Neural cell (in vitro differentiated cells): Measurements from ENCODE around the gene RTN4. TPM values are rescaled to one million over a fixed set of nuclear protein-coding genes. Genes with fewer than 3 reads are reported as not detected.

ENCODE experiments used
- H2AFZ ChIP-seq: fragments of 200-600, 300-800 bp; sonication (generic), shearing (Covaris generic); 2 replicates; pipeline ENCODE4 v1.6.0; 2014; ENCODE audit warnings: low read depth, mild to moderate bottlenecking, antibody characterized with exemption, low read length, moderate library complexity
- H3F3A ChIP-seq: fragments of 200-600 bp; shearing (Covaris generic); 2 replicates; pipeline ENCODE4 v1.6.1; 2016; ENCODE audit warnings: mild to moderate bottlenecking, moderate library complexity, mixed read lengths, antibody characterized with exemption, low read length; ENCODE audit not compliant: insufficient read depth, poor library complexity, severe bottlenecking
- H3K27ac ChIP-seq: fragments of 200-600, 300-800 bp; sonication (generic), shearing (Covaris generic); 2 replicates; pipeline ENCODE4 v1.5.1; 2014; ENCODE audit warnings: mild to moderate bottlenecking, low read length, moderate library complexity
- H3K27me3 ChIP-seq: fragments of 300-800, 200-600 bp; sonication (generic), shearing (Covaris generic); 2 replicates; pipeline ENCODE4 v1.6.0; 2014; ENCODE audit warnings: mild to moderate bottlenecking, low read depth, low read length, moderate library complexity; ENCODE audit not compliant: insufficient read depth
- H3K36me3 ChIP-seq: fragments of 300-800, 200-600 bp; sonication (generic), shearing (Covaris generic); 2 replicates; pipeline ENCODE4 v1.5.1; 2014; ENCODE audit warnings: mild to moderate bottlenecking, antibody characterized with exemption, low read length, moderate library complexity; ENCODE audit not compliant: insufficient read depth
- H3K4me2 ChIP-seq: fragments of 300-800, 200-600 bp; sonication (generic), shearing (Covaris generic); 2 replicates; pipeline ENCODE4 v1.6.0; 2014; ENCODE audit warnings: mild to moderate bottlenecking, low read length
- H3K4me3 ChIP-seq: fragments of 300-800, 200-600 bp; sonication (generic), shearing (Covaris generic); 2 replicates; pipeline ENCODE4 v1.5.1; 2014; ENCODE audit warnings: mild to moderate bottlenecking, low read length, moderate library complexity
- H3K79me2 ChIP-seq: fragments of 200-600 bp; shearing (Covaris generic); replicated peaks from 2 replicates; pipeline ENCODE4 v1.6.0; 2014; ENCODE audit warnings: mild to moderate bottlenecking, low read length, moderate library complexity; ENCODE audit not compliant: insufficient read depth
- H3K9ac ChIP-seq: fragments of 300-800, 200-600 bp; sonication (generic), shearing (Covaris generic); 2 replicates; pipeline ENCODE4 v1.6.1; 2016; ENCODE audit warnings: mild to moderate bottlenecking, low read length, mixed read lengths
- H3K9me2 ChIP-seq: fragments of 200-600 bp; shearing (Covaris generic); 2 replicates; pipeline ENCODE4 v1.6.1; 2016; ENCODE audit warnings: mild to moderate bottlenecking, low read length, mixed read lengths; ENCODE audit not compliant: insufficient read depth
- H3K9me3 ChIP-seq: fragments of 200-600, 300-800 bp; sonication (generic), shearing (Covaris generic); 2 replicates; pipeline ENCODE4 v1.6.1; 2016; ENCODE audit warnings: mild to moderate bottlenecking, mixed run types, low read length, moderate library complexity, mixed read lengths
- H4K20me1 ChIP-seq: fragments of 200-600 bp; shearing (Covaris generic); 2 replicates; pipeline ENCODE4 v1.6.1; 2016; ENCODE audit warnings: mild to moderate bottlenecking, mixed run types; ENCODE audit not compliant: insufficient read depth
- CTCF ChIP-seq: fragments of 450-650 bp; IDR thresholded peaks from 2 replicates; pipeline ENCODE4 v1.5.1; 2014; ENCODE audit warnings: antibody characterized with exemption, mild to moderate bottlenecking, moderate library complexity; ENCODE audit not compliant: poor library complexity, severe bottlenecking
- EP300 ChIP-seq: fragments of 450-650 bp; conservative IDR thresholded peaks from 2 replicates; pipeline ENCODE4 v1.6.1; 2014; ENCODE audit warnings: antibody characterized with exemption, mild to moderate bottlenecking, moderate library complexity; ENCODE audit not compliant: poor library complexity, severe bottlenecking
- EZH2 ChIP-seq: fragments of 200-600, 300-800 bp; shearing (Covaris generic), sonication (generic); IDR thresholded peaks from 2 replicates; pipeline ENCODE4 v1.6.1; 2014; ENCODE audit warnings: antibody characterized with exemption, low read length, borderline replicate concordance, mild to moderate bottlenecking; ENCODE audit not compliant: insufficient read depth, poor library complexity, severe bottlenecking
- MXI1 ChIP-seq: fragments of 450-650 bp; conservative IDR thresholded peaks from 2 replicates; pipeline ENCODE4 v1.6.1; 2014; ENCODE audit warnings: antibody characterized with exemption, mild to moderate bottlenecking; ENCODE audit not compliant: poor library complexity, severe bottlenecking
- POLR2AphosphoS5 ChIP-seq: IDR thresholded peaks from 2 replicates; pipeline ENCODE4 v1.6.1; 2012
- RAD21 ChIP-seq: fragments of 450-650 bp; conservative IDR thresholded peaks from 2 replicates; pipeline ENCODE4 v1.6.1; 2014; ENCODE audit warnings: antibody characterized with exemption, mild to moderate bottlenecking, moderate library complexity
- REST ChIP-seq: IDR thresholded peaks from 2 replicates; pipeline ENCODE4 v1.6.1; 2012; ENCODE audit warnings: borderline replicate concordance
- SMC3 ChIP-seq: fragments of 450-650 bp; conservative IDR thresholded peaks from 2 replicates; pipeline ENCODE4 v1.6.1; 2014; ENCODE audit warnings: antibody characterized with exemption, mild to moderate bottlenecking, moderate library complexity; ENCODE audit not compliant: poor library complexity
- TAF1 ChIP-seq: IDR thresholded peaks from 2 replicates; pipeline ENCODE4 v1.6.1; 2012; ENCODE audit warnings: low read depth
- polyA plus RNA-seq: library from polyadenylated mRNA; depleted of rRNA; stranded (reverse); fragments of >200 nt; gene quantifications from 2 replicates; pipeline ENCODE4 v1.2.3, GENCODE V29; 2014

Gene RTN4
- polyA plus RNA-seq, 1 donor from 2014 or later, result 582 TPM

GRCh38 chr2:55062754-55063153 is 12.5 kb upstream of the RTN4 start:
- Histone ChIP-seq H3K27me3 (no peaks in the 10 kb centered on the region), H3K36me3 (no peaks in the 10 kb centered on the region), H2AFZ (no peak overlapping the region), H3K9me2 (no peaks in the 10 kb centered on the region), H3K27ac (no peak overlapping the region), H4K20me1 (no peaks in the 10 kb centered on the region), H3K79me2 (no peaks in the 10 kb centered on the region), H3K4me3 (no peak overlapping the region), H3F3A (no peaks in the 10 kb centered on the region), H3K9ac (no peak overlapping the region), H3K9me3 (no peaks in the 10 kb centered on the region), H3K4me2 (no peak overlapping the region)
- TF ChIP-seq TAF1 (no peak), EZH2 (no peak), SMC3 (no peak), REST (no peak), POLR2AphosphoS5 (no peak), EP300 (no peak), MXI1 (no peak), RAD21 (no peak), CTCF (no peak)

- H3K27ac ChIP-seq, result no peak overlapping the region
- H3K79me2 ChIP-seq, result no peaks in the 10 kb centered on the region
- H4K20me1 ChIP-seq, result no peaks in the 10 kb centered on the region
- no peaks in the 10 kb centered on the region for H3F3A ChIP-seq
- no peak overlapping the region for H2AFZ ChIP-seq
- H3K9ac ChIP-seq, result no peak overlapping the region
- no peak overlapping the region for H3K4me2 ChIP-seq
- H3K36me3 ChIP-seq, result no peaks in the 10 kb centered on the region
- H3K9me3 ChIP-seq, result no peaks in the 10 kb centered on the region
- H3K9me2 ChIP-seq, result no peaks in the 10 kb centered on the region
- no peaks in the 10 kb centered on the region for H3K27me3 ChIP-seq
- no peak for TF ChIP-seq CTCF
- no peak for TF ChIP-seq MXI1
- TF ChIP-seq POLR2AphosphoS5, result no peak
- TF ChIP-seq EP300, result no peak
- TF ChIP-seq TAF1, result no peak
- TF ChIP-seq REST, result no peak
- TF ChIP-seq EZH2, result no peak
- no peak for TF ChIP-seq SMC3
- TF ChIP-seq RAD21, result no peak
- H3K4me3 ChIP-seq, result no peak overlapping the region
Measured at GRCh38 chr2:55061523-55062344, 11.5 kb upstream of the RTN4 start.
